KBM-7 (cell line): ENCODE data around the gene CALHM4.

Experiments
- DNase-seq: peaks from one replicate; pipeline ENCODE4 v3.0.0-alpha.2; 2015
- in situ Hi-C: fragments of 300-500 bp; cut with MboI; formaldehyde crosslinking; loops from 2 replicates; pipeline ENCODE4 v1.14.3; 2020; ENCODE audit warnings: low sequenced_read_pairs, low pct_unique_long_range_greater_than_20kb, mixed read lengths

The CALHM4 gene

GRCh38 chr6:116553451-116553850 lies at the start of gene CALHM4:
TSS of gene CALHM4 (plus strand) at chr6:116553751. CDS start at chr6:116553794, 43 bp downstream.
- DNase-seq = no peak
- in situ Hi-C loops = no loop called here

GRCh38 chr6:116507324-116507723 lies 46.2 kb upstream of the CALHM4 start:
- in situ Hi-C loops = no loop called here
- no peak for DNase-seq

GRCh38 chr6:116508527-116508926 lies 45.0 kb upstream of the CALHM4 start:
- DNase-seq = no peak
- in situ Hi-C loops = no loop called here

GRCh38 chr6:116511424-116512110 lies 42.0 kb upstream of the CALHM4 start, which contains the start of gene CALHM5:
TSS of gene CALHM5 (plus strand) at chr6:116511639. CDS start at chr6:116511697, 58 bp downstream.
- no peak for DNase-seq
- in situ Hi-C loops = no loop called here

GRCh38 chr6:116512111-116512559 lies 41.4 kb upstream of the CALHM4 start:
- no peak for DNase-seq
- in situ Hi-C loops = no loop called here

- DNase-seq = no peak
- in situ Hi-C loops = no loop called here
Observed at GRCh38 chr6:116512734-116513133, 40.8 kb upstream of the CALHM4 start.

- in situ Hi-C loops = no loop called here
- DNase-seq = no peak
Observed at GRCh38 chr6:116513224-116513875, 40.2 kb upstream of the CALHM4 start.

GRCh38 chr6:116514111-116514510 lies 39.4 kb upstream of the CALHM4 start:
- in situ Hi-C loops = no loop called here
- DNase-seq = peak; percentile 20

GRCh38 chr6:116515141-116515540 lies 38.4 kb upstream of the CALHM4 start:
- DNase-seq = no peak

GRCh38 chr6:116518621-116519368 lies 34.8 kb upstream of the CALHM4 start:
- in situ Hi-C loops = no loop called here
- DNase-seq = no peak

More at GRCh38 chr6:116515141-116515540, 38.4 kb upstream of the CALHM4 start:
- in situ Hi-C loops = no loop called here

GRCh38 chr6:116522896-116523295 lies 30.7 kb upstream of the CALHM4 start:
- no peak for DNase-seq
- in situ Hi-C loops = no loop called here

- no peak for DNase-seq
- in situ Hi-C loops = no loop called here
Observed at GRCh38 chr6:116524236-116524635, 29.3 kb upstream of the CALHM4 start.

- no peak for DNase-seq
- in situ Hi-C loops = no loop called here
Observed at GRCh38 chr6:116528133-116528532, 25.4 kb upstream of the CALHM4 start.

- no peak for DNase-seq
- in situ Hi-C loops = no loop called here
Observed at GRCh38 chr6:116528780-116529179, 24.8 kb upstream of the CALHM4 start.

- in situ Hi-C loops = no loop called here
- no peak for DNase-seq
Observed at GRCh38 chr6:116529466-116530290, 23.9 kb upstream of the CALHM4 start.

- no peak for DNase-seq
- in situ Hi-C loops = no loop called here
Observed at GRCh38 chr6:116530436-116530835, 23.1 kb upstream of the CALHM4 start.

GRCh38 chr6:116531675-116532570 lies 21.6 kb upstream of the CALHM4 start:
- DNase-seq = peak; percentile 83

GRCh38 chr6:116533233-116533957 lies 20.2 kb upstream of the CALHM4 start:
- in situ Hi-C loops = no loop called here
- DNase-seq = peak; percentile 20

More at GRCh38 chr6:116531675-116532570, 21.6 kb upstream of the CALHM4 start:
- in situ Hi-C loops = no loop called here
